WI38 (cell line): Measurements from ENCODE around the gene SH2D7.

Experiments
- H3K4me3 ChIP-seq: 2 replicates; pipeline ENCODE4 v1.5.1; 2011; ENCODE audit warnings: low read depth, mild to moderate bottlenecking, control low read depth, low read length
- TF ChIP-seq, protein P1 (sequence below): IDR thresholded peaks from 2 replicates; pipeline ENCODE4 v1.5.1; 2012; ENCODE audit warnings: low read depth, mild to moderate bottlenecking, control low read depth, low read length

SH2D7 gene

DNA sequence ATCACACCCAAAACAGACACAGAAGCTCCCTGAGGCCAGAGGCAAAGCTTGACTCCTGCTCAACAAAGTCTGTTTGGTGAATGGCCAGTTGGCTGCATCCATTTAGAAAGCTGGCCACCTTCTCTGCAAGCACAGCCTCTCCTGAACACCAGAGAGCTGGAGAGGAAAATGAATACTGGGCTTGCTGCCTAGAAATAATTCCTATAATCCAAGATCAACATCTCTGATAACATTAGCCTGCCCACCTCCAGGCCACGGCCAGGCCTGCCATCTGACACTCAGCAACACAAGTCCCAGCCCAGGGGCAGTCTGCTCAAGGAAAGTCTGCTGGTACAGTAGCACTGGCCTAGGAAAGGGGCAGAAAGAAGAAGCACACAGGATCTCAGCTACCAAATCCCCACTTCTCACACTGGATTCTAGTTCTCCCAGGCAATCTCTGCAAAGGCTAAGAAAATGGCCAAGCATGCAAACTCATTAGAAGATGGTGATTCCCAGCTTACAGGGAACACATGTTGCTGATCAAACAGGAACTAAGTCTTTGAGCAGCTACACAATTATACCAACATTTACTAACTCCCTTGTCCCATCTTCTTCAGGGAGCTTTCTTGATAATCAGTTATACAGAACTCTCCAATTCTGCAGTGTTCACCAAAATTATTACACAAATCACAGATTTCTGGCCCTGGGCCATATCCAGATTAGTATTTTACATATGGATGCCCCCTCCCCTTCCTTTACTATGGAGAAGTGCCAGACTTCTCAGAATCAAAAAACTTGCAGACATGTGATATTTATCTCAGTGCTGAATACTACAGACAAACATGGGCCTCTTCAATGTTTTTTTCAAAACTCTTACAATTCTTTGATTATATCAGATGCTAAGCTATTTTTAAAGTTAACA is 24.8 kb upstream of the SH2D7 start:
- no peak overlapping the region for H3K4me3 ChIP-seq
- TF ChIP-seq, protein P1, sequence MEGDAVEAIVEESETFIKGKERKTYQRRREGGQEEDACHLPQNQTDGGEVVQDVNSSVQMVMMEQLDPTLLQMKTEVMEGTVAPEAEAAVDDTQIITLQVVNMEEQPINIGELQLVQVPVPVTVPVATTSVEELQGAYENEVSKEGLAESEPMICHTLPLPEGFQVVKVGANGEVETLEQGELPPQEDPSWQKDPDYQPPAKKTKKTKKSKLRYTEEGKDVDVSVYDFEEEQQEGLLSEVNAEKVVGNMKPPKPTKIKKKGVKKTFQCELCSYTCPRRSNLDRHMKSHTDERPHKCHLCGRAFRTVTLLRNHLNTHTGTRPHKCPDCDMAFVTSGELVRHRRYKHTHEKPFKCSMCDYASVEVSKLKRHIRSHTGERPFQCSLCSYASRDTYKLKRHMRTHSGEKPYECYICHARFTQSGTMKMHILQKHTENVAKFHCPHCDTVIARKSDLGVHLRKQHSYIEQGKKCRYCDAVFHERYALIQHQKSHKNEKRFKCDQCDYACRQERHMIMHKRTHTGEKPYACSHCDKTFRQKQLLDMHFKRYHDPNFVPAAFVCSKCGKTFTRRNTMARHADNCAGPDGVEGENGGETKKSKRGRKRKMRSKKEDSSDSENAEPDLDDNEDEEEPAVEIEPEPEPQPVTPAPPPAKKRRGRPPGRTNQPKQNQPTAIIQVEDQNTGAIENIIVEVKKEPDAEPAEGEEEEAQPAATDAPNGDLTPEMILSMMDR, result no peak

DNA sequence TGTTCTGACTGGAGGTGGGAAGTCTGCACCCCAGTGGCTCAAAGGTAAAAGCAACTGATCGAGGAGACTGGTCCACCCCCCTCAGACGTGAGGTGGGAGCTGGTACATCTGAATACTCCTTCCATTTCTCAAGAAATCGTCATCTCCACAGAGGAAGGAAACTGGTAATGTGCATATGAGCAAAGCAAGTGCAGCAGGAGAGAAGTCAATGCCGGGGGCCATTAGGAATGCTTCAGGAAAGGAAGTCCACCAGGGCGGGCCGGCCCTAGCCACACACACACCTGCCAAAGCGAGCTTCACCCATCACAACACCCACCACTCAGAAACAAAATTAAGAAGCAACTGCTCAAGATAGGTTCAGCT is 23.3 kb upstream of the SH2D7 start:
- H3K4me3 ChIP-seq, result no peak overlapping the region
- TF ChIP-seq, protein P1, result no peak

DNA sequence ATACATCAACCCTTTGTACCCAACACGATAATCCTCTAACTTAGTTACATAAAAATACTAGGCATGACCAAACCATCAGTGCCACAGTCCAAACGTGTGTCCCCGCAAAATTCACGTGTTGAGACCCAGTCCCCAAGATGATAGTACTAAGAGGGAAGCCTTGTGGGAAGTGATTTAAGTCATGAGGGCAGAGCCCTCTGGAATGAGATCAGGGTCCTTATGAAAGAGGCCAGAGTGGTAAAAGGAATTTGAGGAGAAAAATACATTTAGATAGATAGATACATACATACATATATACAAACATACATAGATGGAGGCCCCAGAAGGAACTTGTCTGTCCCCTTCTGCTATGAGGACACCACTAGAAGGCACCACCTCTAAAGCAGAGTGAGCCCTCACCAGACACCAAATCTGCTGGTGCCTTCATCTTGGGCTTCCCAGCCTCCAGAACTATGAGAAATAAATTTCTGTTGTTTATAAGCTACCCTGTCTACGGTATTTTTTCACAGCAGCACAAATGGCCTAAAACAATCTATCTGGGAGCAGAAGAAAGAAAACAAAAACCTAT is 22.8 kb upstream of the SH2D7 start:
- no peak overlapping the region for H3K4me3 ChIP-seq
- TF ChIP-seq, protein P1, result no peak

DNA sequence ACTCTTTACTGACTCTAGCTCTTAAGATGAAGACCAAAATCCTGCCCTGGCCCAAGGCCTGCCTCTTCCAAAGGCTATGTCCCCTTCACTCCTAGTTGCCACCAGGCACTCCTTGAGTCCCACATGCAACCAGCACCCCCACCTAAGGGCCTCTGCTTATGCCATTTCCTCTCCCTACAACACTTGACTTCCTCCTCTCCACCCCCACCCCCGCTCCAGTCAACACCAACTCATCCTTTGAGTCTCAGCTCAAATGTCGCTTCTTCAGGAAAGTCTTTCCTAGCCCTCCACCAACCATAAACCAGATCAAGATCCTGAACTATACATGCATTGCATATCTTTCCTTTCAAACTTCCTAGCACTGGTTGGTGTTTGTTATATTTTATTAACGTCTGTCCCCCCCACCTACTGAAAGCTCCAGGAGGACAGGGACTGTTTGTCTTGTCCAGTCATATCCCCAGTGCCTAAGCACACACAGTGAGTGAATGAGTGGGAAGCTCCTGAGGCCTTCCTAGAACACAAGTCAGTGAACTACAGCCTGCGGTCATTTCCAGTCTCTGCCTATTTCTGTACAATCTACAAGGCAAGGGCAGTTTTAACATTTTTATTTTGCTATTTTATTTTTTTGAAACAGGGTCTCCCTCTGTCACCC is 22.2 kb upstream of the SH2D7 start:
- TF ChIP-seq, protein P1, result no peak
- H3K4me3 ChIP-seq, result no peak overlapping the region

DNA sequence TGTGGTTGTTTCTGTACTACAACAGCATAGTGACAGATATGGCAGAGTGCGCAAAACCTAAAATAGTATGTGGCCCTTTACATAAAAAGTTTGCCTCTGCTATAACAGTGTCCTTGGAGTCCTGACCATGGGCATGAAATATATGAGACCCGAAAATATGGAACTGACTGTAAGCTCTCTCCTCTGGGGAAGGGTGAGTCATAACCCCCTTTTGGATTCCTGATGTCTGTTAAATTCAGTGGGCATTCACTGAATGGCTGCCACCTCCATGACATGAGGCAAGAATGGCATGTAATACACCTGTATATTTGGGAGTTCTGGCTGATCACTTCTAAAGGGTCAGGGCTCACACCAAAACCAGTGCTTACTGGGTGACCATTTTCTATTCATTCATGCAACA is 21.0 kb upstream of the SH2D7 start:
- no peak overlapping the region for H3K4me3 ChIP-seq
- TF ChIP-seq, protein P1, result no peak

DNA sequence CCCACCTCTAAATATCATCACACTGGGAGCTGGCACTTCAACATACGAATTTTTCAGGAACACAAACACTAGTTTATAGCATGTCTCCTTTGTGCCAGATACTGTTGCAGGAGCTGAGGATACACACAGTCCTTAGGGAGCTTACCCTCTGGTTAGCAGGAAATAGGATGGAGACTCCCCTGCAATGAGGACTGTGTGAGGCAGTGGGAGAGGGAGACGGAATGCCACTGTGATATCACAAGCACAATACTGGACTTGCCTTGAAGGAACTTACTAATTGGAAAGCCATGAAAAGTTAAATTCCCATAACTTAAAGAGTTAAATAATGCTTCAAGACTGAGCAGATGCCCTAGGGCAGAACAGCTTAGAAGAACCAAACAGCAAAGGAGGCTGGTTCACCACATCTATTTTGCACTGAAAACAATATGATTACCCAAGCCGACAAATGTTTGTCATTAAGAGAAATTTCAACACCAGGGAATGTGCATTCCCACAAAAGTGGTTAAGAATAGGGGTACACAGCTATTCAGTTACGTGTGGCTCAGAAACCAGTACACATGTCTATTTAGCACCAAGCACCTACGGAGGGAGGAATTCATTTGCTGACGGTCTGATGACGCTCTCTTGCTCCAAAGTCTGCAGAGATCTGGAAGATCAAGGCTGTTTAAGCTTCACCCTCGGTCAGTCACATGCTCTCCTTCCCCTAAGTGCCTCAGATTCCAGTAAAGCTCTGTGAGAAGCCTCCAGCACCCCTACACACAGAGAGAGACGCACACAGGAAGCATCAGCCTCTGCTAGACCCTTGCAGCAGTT is 20.1 kb upstream of the SH2D7 start:
- TF ChIP-seq, protein P1, result no peak
- no peak overlapping the region for H3K4me3 ChIP-seq
